ENCODE data around the gene UST. TPM values are rescaled to one million over a fixed set of nuclear protein-coding genes. Genes with fewer than 3 reads are reported as not detected.
"Not testable (repeated sequence)": the region's sequence is repeated elsewhere in the genome, so short reads cannot be mapped to it uniquely, and the experiment has no call there.

Gene UST
- total RNA-seq, 1 experiment from 2014 or later = 6.1 TPM

DNA sequence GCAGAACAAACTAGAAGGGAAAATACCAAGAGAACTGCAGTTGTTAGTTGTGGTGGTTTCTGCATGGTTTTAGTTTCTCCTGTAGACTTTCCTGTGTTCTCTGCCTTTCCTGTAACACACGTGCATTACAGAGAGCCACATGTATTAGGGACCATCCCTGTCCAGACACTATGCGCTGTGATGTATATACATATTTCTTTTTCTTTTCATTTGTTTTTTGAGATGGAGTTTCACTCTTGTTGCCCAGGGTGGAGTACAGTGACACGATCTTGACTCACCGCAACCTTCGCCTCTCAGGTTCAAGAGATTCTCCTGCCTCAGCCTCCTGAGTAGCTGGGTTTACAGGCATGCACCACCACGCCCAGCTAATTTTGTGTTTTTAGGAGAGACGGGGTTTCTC is 292.2 kb downstream of the UST start:
- H3K4me3 ChIP-seq (replicated peaks in 1 of 2; ENCODE audit: low read depth in 1 of 2, low read length in 2 of 2); H3K27me3 ChIP-seq (ENCODE audit: insufficient read depth, low read length); intact Hi-C loops (cut with micrococcal nuclease); H3K79me2 ChIP-seq (ENCODE audit: insufficient read depth, low read length); POLR2A ChIA-PET; H3K27ac ChIP-seq (ENCODE audit: low read depth, low read length); RAD21 ChIA-PET (ENCODE audit: low non-redundant PET in 1 of 2, low total read pairs in 2 of 2, uncharacterized antibody in 2 of 2, unreplicated experiment in 2 of 2); H2AFZ ChIP-seq (ENCODE audit: low read depth, low read length, poor library complexity, severe bottlenecking); DNase-seq (ENCODE audit: low read depth, low spot score); H4K20me1 ChIP-seq (ENCODE audit: insufficient read depth); BruUV-seq (replicated peaks); H3K9ac ChIP-seq (ENCODE audit: low read length); H3K9me2 ChIP-seq (ENCODE audit: insufficient read depth); H3K9me3 ChIP-seq (ENCODE audit: control insufficient read depth in 1 of 2, insufficient read depth in 1 of 2, low read depth in 1 of 2, low read length in 2 of 2); CTCF ChIA-PET; H3K36me3 ChIP-seq (ENCODE audit: control insufficient read depth in 1 of 2, insufficient read depth in 2 of 2, low read length in 2 of 2): not testable (repeated sequence)
- Histone ChIP-seq H3K4me1 (ENCODE audit: control insufficient read depth in 1 of 2, insufficient read depth in 2 of 2, low read length in 2 of 2) (peaks cover 0 to 18% of the 10 kb centered on the region in 2 experiments; a peak in 2 of 4 replicates), H3K4me2 (ENCODE audit: low read length) (peak overlapping the region; percentile 47)
- peak; percentile 23; the same call in 1 of the 2 replicates for ATAC-seq
- peak; percentile 43; the same call in 1 of the 2 replicates for TF ChIP-seq FOSL1 (IDR thresholded peaks at IDR 0.05; ENCODE audit: low read depth)

DNA sequence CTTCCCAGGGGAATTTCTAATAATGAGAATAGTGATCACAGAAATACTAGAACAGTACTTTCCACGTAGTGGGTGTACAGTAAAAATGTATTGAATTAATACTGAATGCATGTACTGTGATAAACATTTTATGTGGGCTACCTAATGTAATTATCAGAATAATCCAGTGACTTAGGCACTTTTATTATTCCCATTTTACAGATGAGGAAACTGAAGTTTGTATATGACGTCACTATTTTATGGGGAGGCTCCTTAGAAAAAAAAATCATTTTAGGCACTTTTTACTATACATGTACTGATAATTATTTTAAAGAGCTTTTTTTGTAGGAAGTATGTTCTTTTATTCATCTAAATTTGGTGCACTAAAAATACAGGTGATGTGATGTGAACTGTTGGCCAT is 295.1 kb downstream of the UST start:
- ChIA-PET CTCF (no interaction called here), POLR2A (no interaction called here), RAD21 (ENCODE audit: low non-redundant PET in 1 of 2, low total read pairs in 2 of 2, uncharacterized antibody in 2 of 2, unreplicated experiment in 2 of 2) (no interaction called here)
- BruUV-seq (replicated peaks) = no TSS peak
- Histone ChIP-seq H3K4me2 (ENCODE audit: low read length) (no peak overlapping the region), H3K79me2 (ENCODE audit: insufficient read depth, low read length) (no peaks in the 10 kb centered on the region), H3K4me3 (replicated peaks in 1 of 2; ENCODE audit: low read depth in 1 of 2, low read length in 2 of 2) (no peak overlapping the region), H3K9ac (ENCODE audit: low read length) (no peak overlapping the region), H3K9me3 (ENCODE audit: control insufficient read depth in 1 of 2, insufficient read depth in 1 of 2, low read depth in 1 of 2, low read length in 2 of 2) (no peaks in the 10 kb centered on the region), H4K20me1 (ENCODE audit: insufficient read depth) (no peaks in the 10 kb centered on the region), H3K4me1 (ENCODE audit: control insufficient read depth in 1 of 2, insufficient read depth in 2 of 2, low read length in 2 of 2) (peaks cover 0 to 16% of the 10 kb centered on the region in 2 experiments; a peak in 2 of 4 replicates), H3K27ac (ENCODE audit: low read depth, low read length) (no peak overlapping the region), H3K36me3 (ENCODE audit: control insufficient read depth in 1 of 2, insufficient read depth in 2 of 2, low read length in 2 of 2) (no peaks in the 10 kb centered on the region), H3K9me2 (ENCODE audit: insufficient read depth) (no peaks in the 10 kb centered on the region), H2AFZ (ENCODE audit: low read depth, low read length, poor library complexity, severe bottlenecking) (no peak overlapping the region), H3K27me3 (ENCODE audit: insufficient read depth, low read length) (no peaks in the 10 kb centered on the region)
- ATAC-seq (no peak), DNase-seq (ENCODE audit: low read depth, low spot score) (no peak)
- intact Hi-C loops (cut with micrococcal nuclease) = no loop called here
- TF ChIP-seq YY1 (IDR thresholded peaks at IDR 0.05; ENCODE audit: extremely low read depth, insufficient replicate concordance, low read depth, low read length) (no peak), SP1 (IDR thresholded peaks at IDR 0.05; ENCODE audit: low read depth) (no peak), EGR1 (IDR thresholded peaks at IDR 0.05; ENCODE audit: low read depth) (no peak), ZNF274 (IDR thresholded peaks at IDR 0.05; ENCODE audit: low read depth, low read length) (no peak), CBX3 (IDR thresholded peaks at IDR 0.05; ENCODE audit: low read depth) (no peak), JUND (IDR thresholded peaks at IDR 0.05) (no peak), EZH2phosphoT487 (IDR thresholded peaks at IDR 0.05; ENCODE audit: borderline replicate concordance) (no peak), POLR2A (IDR thresholded peaks at IDR 0.05; ENCODE audit: borderline replicate concordance, extremely low read depth, insufficient read depth, insufficient read length) (no peak), EZH2 (IDR thresholded peaks at IDR 0.05) (no peak), FOSL1 (IDR thresholded peaks at IDR 0.05; ENCODE audit: low read depth) (no peak), TCF7L2 (IDR thresholded peaks at IDR 0.05; ENCODE audit: borderline replicate concordance, extremely low read depth, insufficient read depth, insufficient read length) (no peak), ELF1 (IDR thresholded peaks at IDR 0.05; ENCODE audit: borderline replicate concordance, low read depth) (no peak)
- TF ChIP-seq, protein P1, sequence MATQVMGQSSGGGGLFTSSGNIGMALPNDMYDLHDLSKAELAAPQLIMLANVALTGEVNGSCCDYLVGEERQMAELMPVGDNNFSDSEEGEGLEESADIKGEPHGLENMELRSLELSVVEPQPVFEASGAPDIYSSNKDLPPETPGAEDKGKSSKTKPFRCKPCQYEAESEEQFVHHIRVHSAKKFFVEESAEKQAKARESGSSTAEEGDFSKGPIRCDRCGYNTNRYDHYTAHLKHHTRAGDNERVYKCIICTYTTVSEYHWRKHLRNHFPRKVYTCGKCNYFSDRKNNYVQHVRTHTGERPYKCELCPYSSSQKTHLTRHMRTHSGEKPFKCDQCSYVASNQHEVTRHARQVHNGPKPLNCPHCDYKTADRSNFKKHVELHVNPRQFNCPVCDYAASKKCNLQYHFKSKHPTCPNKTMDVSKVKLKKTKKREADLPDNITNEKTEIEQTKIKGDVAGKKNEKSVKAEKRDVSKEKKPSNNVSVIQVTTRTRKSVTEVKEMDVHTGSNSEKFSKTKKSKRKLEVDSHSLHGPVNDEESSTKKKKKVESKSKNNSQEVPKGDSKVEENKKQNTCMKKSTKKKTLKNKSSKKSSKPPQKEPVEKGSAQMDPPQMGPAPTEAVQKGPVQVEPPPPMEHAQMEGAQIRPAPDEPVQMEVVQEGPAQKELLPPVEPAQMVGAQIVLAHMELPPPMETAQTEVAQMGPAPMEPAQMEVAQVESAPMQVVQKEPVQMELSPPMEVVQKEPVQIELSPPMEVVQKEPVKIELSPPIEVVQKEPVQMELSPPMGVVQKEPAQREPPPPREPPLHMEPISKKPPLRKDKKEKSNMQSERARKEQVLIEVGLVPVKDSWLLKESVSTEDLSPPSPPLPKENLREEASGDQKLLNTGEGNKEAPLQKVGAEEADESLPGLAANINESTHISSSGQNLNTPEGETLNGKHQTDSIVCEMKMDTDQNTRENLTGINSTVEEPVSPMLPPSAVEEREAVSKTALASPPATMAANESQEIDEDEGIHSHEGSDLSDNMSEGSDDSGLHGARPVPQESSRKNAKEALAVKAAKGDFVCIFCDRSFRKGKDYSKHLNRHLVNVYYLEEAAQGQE (IDR thresholded peaks at IDR 0.05; ENCODE audit: low read depth) = no peak
- TF ChIP-seq, protein P2, sequence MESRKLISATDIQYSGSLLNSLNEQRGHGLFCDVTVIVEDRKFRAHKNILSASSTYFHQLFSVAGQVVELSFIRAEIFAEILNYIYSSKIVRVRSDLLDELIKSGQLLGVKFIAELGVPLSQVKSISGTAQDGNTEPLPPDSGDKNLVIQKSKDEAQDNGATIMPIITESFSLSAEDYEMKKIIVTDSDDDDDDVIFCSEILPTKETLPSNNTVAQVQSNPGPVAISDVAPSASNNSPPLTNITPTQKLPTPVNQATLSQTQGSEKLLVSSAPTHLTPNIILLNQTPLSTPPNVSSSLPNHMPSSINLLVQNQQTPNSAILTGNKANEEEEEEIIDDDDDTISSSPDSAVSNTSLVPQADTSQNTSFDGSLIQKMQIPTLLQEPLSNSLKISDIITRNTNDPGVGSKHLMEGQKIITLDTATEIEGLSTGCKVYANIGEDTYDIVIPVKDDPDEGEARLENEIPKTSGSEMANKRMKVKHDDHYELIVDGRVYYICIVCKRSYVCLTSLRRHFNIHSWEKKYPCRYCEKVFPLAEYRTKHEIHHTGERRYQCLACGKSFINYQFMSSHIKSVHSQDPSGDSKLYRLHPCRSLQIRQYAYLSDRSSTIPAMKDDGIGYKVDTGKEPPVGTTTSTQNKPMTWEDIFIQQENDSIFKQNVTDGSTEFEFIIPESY (IDR thresholded peaks at IDR 0.05; ENCODE audit: extremely low read depth, insufficient replicate concordance, low read length) = no peak
- TF ChIP-seq, protein P3, sequence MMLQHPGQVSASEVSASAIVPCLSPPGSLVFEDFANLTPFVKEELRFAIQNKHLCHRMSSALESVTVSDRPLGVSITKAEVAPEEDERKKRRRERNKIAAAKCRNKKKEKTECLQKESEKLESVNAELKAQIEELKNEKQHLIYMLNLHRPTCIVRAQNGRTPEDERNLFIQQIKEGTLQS (IDR thresholded peaks at IDR 0.05) = no peak
